GM18870 (cell line): ENCODE results near the gene CLOCK.

Experiments
- ATAC-seq: cut with Tn5 transposase; IDR thresholded peaks from one replicate; pipeline ENCODE4 v1.9.1; 2021; ENCODE audit warnings: moderate library complexity; ENCODE audit not compliant: unreplicated experiment

CLOCK gene

DNA sequence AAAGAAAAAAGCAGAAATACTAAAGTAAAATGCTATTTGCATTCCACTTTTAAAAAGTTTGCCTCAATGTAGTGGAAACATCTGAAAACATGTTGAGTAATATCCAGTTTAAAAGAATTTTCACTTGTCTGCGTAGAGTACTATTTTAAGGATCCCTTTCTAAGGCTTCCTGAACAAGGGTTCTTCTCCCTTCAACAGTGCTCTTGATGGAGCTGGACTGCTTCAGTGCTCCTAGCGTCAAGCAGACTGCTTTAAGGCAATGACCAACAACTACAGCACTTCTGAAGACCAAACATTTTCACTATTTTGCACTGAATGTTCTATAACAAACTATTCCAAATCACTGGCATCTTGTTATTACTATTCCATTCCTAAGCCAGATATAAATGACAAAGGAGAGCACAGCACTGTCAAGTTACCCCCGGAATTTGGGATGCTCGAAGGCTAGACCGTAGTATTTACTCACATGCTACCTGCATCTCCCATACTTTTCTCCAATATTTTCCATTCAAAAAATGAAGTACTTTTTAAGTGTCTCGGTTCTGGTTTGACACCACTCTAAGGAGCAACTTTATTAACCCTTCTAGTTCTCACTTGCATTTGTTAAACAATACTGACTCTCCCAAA, 114.9 kb downstream of the CLOCK start:
- ATAC-seq, result no peak

DNA sequence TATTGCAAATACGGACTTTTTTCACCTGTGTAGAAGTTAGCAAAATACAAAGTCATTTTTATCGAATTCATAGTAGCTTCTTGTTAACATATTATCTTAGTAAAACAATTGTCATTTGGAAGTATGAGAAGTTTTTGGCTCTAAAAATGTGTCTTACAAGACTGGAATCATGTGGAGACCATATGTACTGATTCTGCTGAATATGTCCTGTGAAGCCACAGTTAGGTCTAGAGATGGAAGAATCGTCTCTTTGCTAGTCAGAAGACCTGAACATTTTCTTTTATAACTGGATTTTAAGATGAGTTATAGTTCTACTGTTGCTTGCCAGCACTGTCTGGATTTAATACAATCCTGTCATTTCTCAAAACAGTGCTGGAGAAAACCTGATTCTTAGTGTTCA, 121.9 kb downstream of the CLOCK start:
- ATAC-seq, result no peak

DNA sequence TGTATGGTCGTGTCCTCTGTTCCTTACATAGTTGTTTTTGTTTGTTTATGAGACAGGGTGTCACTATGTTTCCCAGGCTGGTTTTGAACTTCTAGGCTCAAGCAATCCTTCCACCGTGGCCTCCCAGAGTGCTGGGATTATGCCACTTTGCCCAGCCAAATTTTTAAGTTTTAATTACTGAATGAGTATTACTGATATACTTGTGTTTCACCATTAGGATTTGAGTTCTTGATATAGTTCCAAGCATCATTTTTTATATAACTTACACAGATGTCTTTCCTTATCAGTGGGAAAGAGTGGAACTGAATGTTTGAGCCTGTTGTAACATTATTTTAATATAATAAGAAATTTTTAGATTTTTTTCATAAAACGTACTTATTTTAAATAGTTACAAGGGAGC, 130.5 kb downstream of the CLOCK start:
- ATAC-seq, result no peak

DNA sequence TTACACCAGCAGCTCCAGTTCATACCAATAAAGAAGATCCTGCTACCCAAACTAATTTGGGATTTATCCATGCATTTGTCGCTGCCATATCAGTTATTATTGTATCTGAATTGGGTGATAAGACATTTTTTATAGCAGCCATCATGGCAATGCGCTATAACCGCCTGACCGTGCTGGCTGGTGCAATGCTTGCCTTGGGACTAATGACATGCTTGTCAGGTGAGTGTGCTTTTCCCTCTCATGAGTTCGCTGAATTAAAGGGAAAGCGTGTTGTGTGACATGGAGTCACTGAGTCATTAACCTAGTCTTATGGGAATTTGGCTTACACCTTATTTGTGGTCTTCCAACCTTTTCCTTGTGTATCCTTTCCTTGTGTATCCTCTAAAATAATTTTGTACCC, 135.1 kb downstream of the CLOCK start:
- no peak for ATAC-seq

DNA sequence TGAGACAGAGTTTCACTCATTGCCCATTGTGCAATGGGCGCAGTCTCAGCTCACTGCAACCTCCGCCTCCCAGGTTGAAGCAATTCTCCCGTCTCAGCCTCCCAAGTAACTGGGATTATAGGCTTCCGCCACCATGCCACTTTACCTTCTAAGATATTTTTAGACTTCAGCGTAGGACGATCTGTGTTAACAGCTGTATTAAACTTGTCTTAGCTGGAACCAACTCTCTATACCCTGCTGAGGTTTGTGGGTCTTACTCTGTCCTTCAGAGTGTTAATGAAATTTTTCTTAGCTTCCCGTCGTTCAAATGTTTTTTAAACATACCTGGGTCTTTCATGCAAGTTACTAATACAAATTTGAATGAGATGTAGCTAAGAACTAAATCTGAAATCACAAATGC, 136.3 kb downstream of the CLOCK start:
- no peak for ATAC-seq

DNA sequence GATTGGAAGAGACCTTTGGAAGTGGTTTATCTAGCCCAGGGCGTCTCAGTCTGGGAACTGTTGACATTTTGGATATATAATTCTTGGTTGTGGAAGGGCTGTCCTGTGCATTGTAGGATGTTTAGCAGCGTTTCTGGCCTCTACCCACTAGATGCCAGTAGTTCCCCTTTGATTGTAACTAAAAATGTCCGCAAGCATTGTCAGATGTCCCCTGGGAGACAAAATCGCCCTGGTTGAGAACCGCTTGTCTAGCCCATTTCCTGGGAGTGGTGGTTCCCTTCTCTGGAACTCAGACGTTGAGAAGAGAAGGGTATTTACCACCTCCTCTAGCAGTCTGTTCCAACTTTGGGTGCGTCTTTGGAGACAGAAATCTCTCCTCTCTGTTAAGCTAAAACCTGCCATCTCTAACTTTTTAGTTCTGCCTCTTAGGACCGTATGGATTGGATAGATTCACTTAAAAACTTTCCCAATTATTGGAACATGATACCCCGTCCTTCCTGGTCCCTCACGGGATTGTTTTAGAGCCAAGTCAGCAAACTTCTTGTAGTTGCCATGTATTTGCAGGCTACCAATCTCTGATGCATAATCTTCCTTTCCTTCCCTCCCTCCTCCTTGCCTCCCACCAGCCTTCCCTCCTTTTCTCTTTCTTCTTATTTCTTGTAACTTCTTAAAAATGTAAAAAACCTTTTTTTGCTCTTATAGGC, 137.1 kb downstream of the CLOCK start:
- ATAC-seq, result peak; percentile 75

DNA sequence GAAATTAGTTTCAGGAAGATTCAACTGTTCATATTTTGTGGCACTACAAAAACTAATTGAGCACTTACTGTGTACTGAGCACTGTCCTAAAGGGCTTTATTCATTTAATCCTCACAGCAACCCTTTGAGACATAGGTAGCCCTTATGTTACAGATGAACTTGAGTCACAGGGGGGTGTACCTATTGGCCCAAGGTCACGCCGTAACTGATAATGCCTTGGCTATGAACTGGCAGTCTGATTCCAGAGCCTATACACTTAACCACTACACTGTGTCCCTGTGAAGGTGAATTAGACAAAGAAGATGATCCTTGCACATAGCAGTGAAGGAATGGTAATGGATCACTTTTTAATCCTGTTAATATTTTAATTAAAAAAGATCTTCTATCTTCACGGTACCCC, 138.9 kb downstream of the CLOCK start:
- ATAC-seq, result no peak

DNA sequence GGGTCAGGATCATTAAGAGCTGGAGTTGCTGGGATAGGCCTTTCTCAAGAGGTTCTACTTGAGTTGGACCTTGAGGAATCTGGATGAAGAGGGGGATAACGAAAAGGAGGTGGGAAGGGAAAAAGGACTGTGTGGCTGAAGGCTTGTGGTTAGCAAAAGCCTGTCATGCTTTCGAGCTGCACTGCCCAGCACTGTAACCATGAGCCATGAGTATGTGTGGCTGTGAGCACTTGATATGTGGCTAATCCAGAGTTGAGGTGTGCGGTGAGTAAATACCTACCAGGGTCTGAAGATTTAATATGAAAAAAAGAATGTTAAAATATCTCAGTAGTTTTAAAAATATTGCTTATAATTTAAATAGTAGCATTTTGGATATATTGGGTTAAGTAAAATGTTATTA, 139.6 kb downstream of the CLOCK start:
- no peak for ATAC-seq

DNA sequence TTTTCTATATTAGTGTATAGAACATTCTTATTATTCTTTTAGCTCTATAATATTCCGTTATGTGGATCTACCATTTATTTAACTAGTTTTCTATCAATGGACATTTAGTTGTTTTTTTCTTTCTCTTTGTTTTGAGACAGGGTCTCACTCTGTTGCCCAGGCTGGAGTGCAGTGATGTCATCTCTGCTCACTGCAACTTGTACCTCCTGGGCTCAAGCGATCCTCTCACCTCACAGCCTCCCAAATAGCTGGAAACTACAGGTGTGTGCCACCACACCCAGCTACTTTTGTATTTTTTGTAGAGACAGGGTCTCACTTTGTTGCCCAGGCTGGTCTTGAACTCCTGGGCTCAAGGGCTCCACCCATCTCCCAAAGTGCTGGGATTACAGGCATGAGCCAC, 140.2 kb downstream of the CLOCK start:
- ATAC-seq, result no peak

DNA sequence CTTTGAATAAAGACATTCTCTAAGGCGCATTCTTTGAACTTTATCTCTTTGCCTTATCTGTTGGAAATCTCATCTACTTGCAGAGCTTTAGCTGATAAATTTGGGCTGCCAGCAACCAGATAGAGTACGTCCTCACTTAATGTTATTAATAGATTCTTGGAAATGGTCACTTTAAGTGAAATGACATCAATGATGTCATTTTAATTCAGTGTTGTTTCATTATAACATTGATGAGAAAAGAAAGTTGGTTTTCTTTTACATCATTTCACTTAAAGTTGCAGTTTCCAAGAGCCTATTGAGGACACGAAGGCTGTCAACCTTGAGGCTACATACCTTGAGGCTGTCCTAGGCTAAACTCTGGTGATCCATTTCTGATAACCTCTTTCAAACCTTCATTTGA, 141.6 kb downstream of the CLOCK start:
- no peak for ATAC-seq

DNA sequence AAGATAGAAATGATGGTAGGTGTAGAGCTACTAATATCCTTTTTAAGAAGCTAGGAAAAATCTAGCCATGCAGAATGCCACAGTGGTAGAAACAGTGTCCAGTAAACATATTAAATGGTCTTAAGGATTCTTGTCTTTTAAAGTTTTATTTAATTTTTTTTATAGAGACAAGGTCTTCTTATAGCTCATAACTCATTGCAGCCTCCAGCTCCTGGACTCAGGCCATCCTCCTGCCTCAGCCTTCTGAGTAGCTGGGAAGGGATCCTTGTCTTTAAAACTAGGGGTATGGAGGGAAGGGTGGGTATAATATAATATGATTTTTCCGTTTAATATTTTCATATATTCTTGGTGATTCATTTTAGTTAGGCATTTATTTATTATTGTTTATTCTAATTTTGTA, 147.1 kb downstream of the CLOCK start:
- ATAC-seq, result no peak

DNA sequence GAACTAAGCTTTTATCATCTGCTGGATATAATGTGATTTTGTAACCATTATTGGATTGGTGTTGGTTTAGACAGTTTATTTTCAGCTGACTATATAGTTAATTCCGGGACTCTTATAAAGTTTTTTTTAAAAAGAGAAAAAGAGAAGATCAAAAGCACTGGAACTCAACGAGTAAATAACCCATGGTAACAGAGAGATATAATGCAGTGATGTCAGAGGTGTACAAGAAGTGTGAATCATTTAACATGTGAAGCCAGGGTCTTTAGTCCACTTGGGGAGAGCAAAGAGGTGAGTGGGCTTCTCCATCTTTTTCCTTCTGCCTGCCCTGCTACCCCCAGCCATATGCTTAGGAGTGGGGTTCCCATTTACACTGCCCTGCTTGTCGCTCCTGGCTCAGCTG, 147.7 kb downstream of the CLOCK start:
- no peak for ATAC-seq

DNA sequence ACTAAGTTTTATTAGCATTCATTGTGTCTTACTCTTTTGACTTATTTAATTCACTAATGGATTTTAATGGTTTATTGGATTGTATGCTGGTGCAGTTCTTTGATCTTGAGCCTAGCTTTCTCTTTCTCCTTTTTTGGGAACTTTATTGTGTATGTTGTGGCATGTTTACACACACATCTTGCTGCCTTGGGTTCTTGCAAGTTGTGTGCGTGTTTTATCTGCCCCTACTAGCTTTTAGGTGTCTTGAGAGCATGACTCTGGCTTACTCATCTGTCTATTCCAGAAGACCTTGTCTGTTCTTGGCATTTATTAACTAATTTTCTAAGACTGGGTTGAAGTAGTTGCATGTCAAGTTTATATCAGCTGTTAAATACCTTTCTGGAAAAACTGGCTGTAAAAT, 148.2 kb downstream of the CLOCK start:
- no peak for ATAC-seq

DNA sequence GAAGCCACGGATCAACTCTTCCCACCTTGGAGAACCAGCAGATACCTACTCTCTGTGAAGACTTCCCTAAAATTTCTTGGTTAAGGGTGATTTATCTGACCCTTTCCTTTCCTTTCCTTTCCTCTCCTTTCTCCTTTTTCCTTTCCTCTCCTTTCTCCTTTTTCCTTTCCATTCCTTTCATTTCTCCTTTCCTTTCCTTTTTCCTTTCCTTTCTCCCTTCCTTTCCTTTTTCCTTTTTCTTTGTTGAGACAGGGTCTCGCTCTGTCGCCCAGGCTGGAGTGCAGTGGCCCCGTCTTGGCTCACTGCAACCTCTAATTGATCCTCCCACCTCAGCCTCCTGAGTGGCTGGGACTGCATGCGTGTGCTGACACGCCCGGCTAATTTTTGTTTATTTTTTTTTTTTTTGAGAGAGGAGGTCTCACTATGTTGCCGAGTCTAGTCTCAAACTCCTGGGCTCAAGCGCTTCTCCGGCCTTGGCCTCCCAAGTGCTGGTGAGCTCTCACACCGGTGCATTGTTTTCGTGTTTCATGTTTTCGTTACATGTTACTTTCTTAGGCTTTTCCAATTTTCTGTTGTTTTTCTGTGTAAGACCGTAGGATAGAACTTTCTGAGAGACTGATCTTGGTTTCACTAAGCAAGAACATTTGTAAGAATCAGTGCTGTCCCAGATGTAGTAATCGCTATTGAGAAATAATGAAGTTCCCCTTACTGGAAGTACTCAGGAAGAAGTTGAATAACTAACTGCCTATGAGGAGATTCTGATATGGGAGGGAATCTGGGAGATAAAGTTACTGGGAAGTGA, 149.0 kb downstream of the CLOCK start:
- ATAC-seq, result no peak

DNA sequence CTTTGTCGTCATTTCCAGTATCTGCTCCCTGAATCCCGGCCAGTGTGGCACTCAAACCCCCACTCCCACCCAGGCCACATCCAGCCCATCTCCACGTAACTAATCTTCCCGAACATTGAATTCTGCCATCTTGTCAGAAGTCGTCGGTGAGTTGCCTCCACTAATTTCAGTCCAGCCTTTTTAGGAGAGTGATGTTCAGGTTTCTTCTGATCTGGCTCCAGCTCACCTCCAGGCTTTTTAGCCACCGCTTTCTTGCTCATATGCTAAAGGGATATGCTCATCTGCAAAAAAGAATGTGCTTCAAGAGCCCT, 149.6 kb downstream of the CLOCK start:
- ATAC-seq, result no peak

DNA sequence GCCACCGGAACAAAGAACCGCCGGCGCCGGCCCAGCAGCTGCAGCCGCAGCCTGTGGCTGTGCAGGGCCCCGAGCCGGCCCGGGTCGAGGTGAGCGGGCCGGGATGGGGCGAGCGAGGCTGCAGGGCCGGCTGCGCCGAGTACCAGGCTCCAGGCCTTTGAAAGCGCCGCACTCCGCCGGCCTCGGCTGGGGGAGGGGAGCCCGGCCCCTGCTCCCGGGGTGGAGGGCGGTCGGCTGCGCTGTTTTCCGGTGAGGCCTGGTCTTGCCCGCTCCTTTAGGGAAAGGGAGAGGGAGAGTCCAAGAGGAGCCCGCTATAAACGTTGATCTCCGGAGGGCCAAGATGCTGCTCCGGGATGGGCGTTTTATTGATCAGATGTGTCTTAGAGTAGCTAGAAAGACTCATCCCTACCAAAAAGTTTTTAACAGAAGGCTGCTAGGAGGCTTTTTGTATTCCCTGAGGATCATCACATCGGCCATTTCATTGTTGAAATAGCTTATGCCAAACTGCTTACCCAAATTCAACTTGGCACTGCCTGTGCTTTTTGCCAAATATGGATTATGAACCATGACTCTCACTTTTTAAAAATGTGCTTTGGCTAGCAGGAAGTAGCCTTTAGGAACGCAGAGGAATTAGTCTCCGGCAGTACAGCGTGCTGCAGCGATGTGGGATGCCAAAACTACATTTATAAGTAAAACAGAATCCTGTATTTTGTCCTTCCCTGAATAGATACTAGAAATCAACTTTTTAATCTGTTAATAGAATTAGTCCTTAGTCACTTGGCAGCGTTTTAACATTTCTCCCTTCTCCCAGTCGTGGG, 150.2 kb downstream of the CLOCK start:
- peak; percentile 4 for ATAC-seq

DNA sequence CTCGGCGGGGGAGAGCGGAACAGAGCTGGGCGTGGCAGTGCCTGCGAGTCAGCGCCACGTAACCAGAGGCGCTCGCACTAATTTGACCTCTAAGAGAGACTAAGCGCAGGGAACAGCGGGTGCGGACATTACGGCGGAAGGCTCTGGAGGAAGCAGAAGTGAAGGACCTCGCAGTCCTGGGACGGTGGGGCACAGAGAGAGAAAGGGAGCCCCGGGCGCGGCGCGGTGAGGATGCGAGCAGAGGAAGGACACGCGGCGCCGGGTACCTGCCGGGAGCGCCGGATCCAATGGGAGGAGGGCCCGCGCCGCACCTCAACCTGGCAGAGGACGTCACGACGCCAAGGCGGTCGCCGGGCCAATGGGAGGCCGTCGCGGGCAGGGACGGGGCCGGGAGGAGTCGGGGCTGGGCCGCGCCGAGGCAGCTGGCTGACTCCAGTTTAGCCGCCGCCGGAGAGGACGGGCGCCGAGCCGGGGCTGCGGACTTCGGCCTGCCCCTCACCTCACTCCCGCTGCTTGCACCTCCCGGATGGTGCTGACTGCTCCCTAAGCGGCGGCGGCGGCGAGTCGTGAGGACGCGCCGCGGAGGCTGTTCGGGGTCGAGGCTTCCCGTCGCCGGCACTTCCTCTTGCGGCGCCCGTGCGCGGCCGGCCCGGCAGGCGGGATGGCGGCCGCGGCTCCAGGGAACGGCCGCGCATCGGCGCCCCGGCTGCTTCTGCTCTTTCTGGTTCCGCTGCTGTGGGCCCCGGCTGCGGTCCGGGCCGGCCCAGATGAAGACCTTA, 151.0 kb downstream of the CLOCK start, which contains the start of gene TMEM165:
TSS of gene TMEM165 (plus strand) at position 429 of the 779 bp plus-strand sequence. CDS start at position 662, 233 bp downstream.
- peak; percentile 78 for ATAC-seq

DNA sequence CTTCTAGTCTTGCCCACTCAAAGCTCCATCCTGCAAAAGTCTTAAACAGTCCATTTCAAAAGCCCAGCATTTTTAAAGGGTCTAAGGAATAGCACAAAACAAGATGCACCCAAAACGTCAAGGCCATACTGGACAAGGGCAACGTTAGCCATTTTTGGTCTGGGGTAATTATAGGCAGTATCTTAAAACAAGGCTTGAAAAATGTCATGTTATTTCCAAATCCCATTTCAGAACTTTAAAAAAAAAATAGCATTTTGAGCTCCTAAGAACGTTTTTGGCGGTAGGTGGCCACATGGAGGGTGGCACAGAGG, 151.5 kb downstream of the CLOCK start:
- ATAC-seq, result peak; percentile 7

DNA sequence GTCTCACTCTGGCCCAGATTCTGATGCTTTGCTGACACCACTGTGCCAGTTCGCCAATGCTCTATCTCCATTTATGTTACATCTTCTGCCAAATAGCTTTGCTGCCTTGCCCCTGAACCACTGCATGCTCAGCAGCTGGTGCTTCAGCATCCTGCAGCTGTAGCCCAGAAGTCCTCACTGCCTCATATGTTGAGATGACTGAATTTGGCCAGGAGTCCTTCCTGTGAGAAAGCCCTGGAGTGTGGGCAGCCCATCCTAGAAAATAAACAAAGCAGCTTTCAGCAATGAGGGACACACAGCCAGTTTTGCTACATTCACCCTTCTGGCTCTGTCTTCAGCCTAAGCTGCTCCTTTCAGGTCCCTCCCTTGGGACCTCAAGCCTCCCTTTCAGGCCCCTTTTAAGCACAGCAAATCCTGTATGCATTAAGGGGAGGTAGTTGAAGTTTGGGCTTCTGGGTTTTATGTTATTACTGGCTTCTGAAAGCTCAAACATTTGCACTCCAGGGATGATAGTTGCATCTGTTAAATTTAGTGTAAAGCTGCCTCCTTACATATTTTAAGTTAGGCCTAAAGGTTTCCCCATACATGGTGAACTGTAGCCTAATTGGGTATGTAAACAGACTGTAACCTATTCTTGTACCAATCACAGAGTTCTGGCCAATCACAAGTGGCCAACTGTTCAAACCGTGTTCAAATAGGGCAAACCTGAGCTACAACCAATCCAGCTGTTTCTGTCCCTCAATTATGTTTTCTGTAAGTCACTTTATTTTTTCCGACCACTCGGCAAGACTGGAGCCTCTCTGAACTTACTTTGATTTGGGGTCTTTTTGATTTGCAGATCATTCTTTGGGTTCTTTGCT, 153.0 kb downstream of the CLOCK start:
- no peak for ATAC-seq

DNA sequence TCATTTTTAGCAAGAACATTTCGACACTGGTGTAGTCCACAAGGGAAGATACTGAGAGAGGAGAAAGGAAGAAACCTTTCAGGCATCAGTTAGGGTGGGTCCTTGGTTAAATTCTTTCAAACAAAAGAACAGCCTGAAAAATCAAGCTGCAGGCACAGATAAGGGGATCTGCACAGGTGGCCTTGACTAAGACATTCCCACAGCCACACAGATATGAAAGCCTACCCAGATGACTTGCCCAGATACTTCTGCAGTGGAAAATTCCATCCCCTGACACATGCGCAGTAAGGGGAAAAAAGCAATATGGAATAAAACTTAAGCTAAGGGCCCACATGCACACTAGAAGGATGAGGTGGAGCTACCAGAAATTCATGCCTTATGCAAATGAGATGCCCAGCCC, 159.9 kb downstream of the CLOCK start:
- ATAC-seq, result no peak
